HCT116 (cell line): ENCODE results near the gene KIAA1671. TPM values are rescaled to one million over a fixed set of nuclear protein-coding genes. Genes with fewer than 3 reads are reported as not detected.

ENCODE experiments used
- ATAC-seq: fragments of 200-7000 bp; cut with Tn5 transposase; 2 replicates; pipeline ENCODE4 v1.9.1; 2020; ENCODE audit warnings: mild to moderate bottlenecking, moderate library complexity
- BruUV-seq: library from RNA; stranded (reverse); fragments of 400-500 nt; replicated peaks from 2 replicates; lab custom pipeline; 2021; lab: Mats Ljungman, UMichigan
- CTCF ChIA-PET: fragments of 300-600 bp; sonication (Branson Sonifier 250); formaldehyde crosslinking; loops from one replicate; lab custom pipeline; 2021; ENCODE audit warnings: antibody characterized with exemption; lab: Charles Lee
- POLR2A ChIA-PET: fragments of 300-600, 350-600 bp; sonication (Branson Sonifier 250); formaldehyde crosslinking; loops from one replicate; lab custom pipeline; 2021; ENCODE audit warnings: antibody characterized with exemption; lab: Charles Lee
- RAD21 ChIA-PET, 2 experiments: fragments of 300-600 bp; sonication (Branson Sonifier 250); formaldehyde crosslinking; loops; one replicate each; lab custom pipeline; 2023; ENCODE audit warnings: low total read pairs in 2 of 2; ENCODE audit not compliant: uncharacterized antibody in 2 of 2, unreplicated experiment in 2 of 2, low non-redundant PET in 1 of 2; lab: Charles Lee
- DNase-seq: peaks from one replicate; pipeline ENCODE4 v3.0.0-alpha.2; 2010; ENCODE audit warnings: low read depth, low spot score
- H2AFZ ChIP-seq: fragments of 200-600 bp; shearing (Covaris generic), sonication (generic); 2 replicates; pipeline ENCODE4 v1.6.1; 2017; ENCODE audit warnings: low read depth, mixed run types, mixed read lengths, antibody characterized with exemption, low read length; ENCODE audit not compliant: poor library complexity, severe bottlenecking
- H3K27ac ChIP-seq: 2 replicates; pipeline ENCODE4 v1.5.1; 2012; ENCODE audit warnings: low read depth, low read length
- H3K27me3 ChIP-seq: fragments of 200-600 bp; sonication (generic); 2 replicates; pipeline ENCODE4 v1.6.1; 2016; ENCODE audit warnings: mixed run types, low read length, mixed read lengths; ENCODE audit not compliant: insufficient read depth
- H3K36me3 ChIP-seq, 2 experiments: fragments of 200-500 bp in 1 of 2; fragments of 200-600 bp in 1 of 2; sonication (Bioruptor generic) in 1 of 2; sonication (generic) in 1 of 2; 2 replicates each; pipeline versions ENCODE4 v1.5.1 to v1.6.1; 2014 to 2016; ENCODE audit warnings: low read length in 2 of 2, inconsistent platforms in 1 of 2, mixed read lengths in 1 of 2, mixed run types in 1 of 2; ENCODE audit not compliant: insufficient read depth in 2 of 2, control insufficient read depth in 1 of 2
- H3K4me1 ChIP-seq, 2 experiments: fragments of 200-600 bp in 1 of 2; sonication (generic) in 1 of 2; 2 replicates each; pipeline versions ENCODE4 v1.5.1 to v1.6.1; 2012 to 2017; ENCODE audit warnings: low read length in 2 of 2, inconsistent platforms in 1 of 2, mild to moderate bottlenecking in 1 of 2, mixed read lengths in 1 of 2, mixed run types in 1 of 2, moderate library complexity in 1 of 2; ENCODE audit not compliant: insufficient read depth in 2 of 2, control insufficient read depth in 1 of 2
- H3K4me2 ChIP-seq: fragments of 200-600 bp; sonication (generic); 2 replicates; pipeline ENCODE4 v1.6.1; 2017; ENCODE audit warnings: mixed run types, low read length, mixed read lengths
- H3K4me3 ChIP-seq, 2 experiments: fragments of 200-600 bp in 1 of 2; sonication (generic) in 1 of 2; replicated peaks in 1 of 2; 2 replicates each; pipeline ENCODE4 v1.5.1; 2011 to 2016; ENCODE audit warnings: low read length in 2 of 2, control low read depth in 1 of 2, low read depth in 1 of 2, mild to moderate bottlenecking in 1 of 2, mixed read lengths in 1 of 2, mixed run types in 1 of 2
- H3K79me2 ChIP-seq: fragments of 200-600 bp; sonication (generic); 2 replicates; pipeline ENCODE4 v1.6.1; 2017; ENCODE audit warnings: mild to moderate bottlenecking, mixed run types, low read length, moderate library complexity, mixed read lengths; ENCODE audit not compliant: insufficient read depth
- H3K9ac ChIP-seq: fragments of 200-600 bp; sonication (generic); 2 replicates; pipeline ENCODE4 v1.6.1; 2016; ENCODE audit warnings: low read length, mixed read lengths
- H3K9me2 ChIP-seq: fragments of 200-600 bp; sonication (generic), shearing (Covaris generic); 2 replicates; pipeline ENCODE4 v1.6.1; 2017; ENCODE audit warnings: mixed run types, mild to moderate bottlenecking, moderate library complexity; ENCODE audit not compliant: insufficient read depth
- H3K9me3 ChIP-seq, 2 experiments: fragments of 200-500 bp in 1 of 2; fragments of 200-600 bp in 1 of 2; sonication (Bioruptor generic) in 1 of 2; sonication (generic) in 1 of 2; 2 replicates each; pipeline ENCODE4 v1.6.1; 2014 to 2017; ENCODE audit warnings: low read length in 2 of 2, mixed read lengths in 2 of 2, inconsistent platforms in 1 of 2, low read depth in 1 of 2, mild to moderate bottlenecking in 1 of 2, mixed run types in 1 of 2, moderate library complexity in 1 of 2; ENCODE audit not compliant: control insufficient read depth in 1 of 2, insufficient read depth in 1 of 2
- H4K20me1 ChIP-seq: fragments of 200-600 bp; sonication (generic), shearing (Covaris generic); 2 replicates; pipeline ENCODE4 v1.6.1; 2017; ENCODE audit warnings: mixed run types, mild to moderate bottlenecking, moderate library complexity; ENCODE audit not compliant: insufficient read depth
- ATF3 ChIP-seq: IDR thresholded peaks from 2 replicates; pipeline ENCODE4 v1.6.1; 2012
- EGR1 ChIP-seq: IDR thresholded peaks from 2 replicates; pipeline ENCODE4 v1.6.1; 2012; ENCODE audit warnings: low read depth
- EZH2phosphoT487 ChIP-seq: fragments of 200-600 bp; IDR thresholded peaks from 2 replicates; pipeline ENCODE4 v1.6.1; 2018; ENCODE audit warnings: antibody characterized with exemption, borderline replicate concordance
- MAX ChIP-seq: IDR thresholded peaks from 2 replicates; pipeline ENCODE4 v1.6.1; 2012
- POLR2A ChIP-seq: IDR thresholded peaks from 2 replicates; pipeline ENCODE4 v1.7.0; 2011; ENCODE audit warnings: borderline replicate concordance; ENCODE audit not compliant: insufficient read depth, insufficient read length; ENCODE audit errors: extremely low read depth
- POLR2AphosphoS5 ChIP-seq: IDR thresholded peaks from 2 replicates; pipeline ENCODE4 v1.6.1; 2011; ENCODE audit warnings: mild to moderate bottlenecking, low read depth, low read length, moderate library complexity
- SP1 ChIP-seq: IDR thresholded peaks from 2 replicates; pipeline ENCODE4 v1.6.1; 2012; ENCODE audit warnings: low read depth
- SRF ChIP-seq: IDR thresholded peaks from 2 replicates; pipeline ENCODE4 v1.6.1; 2012; ENCODE audit warnings: low read depth
- TCF7L2 ChIP-seq: IDR thresholded peaks from 2 replicates; pipeline ENCODE4 v1.7.0; 2011; ENCODE audit warnings: borderline replicate concordance, inconsistent platforms; ENCODE audit not compliant: insufficient read depth, insufficient read length; ENCODE audit errors: extremely low read depth
- YY1 ChIP-seq: IDR thresholded peaks from 2 replicates; pipeline ENCODE4 v1.6.1; 2011; ENCODE audit warnings: low read length, low read depth, moderate library complexity, mild to moderate bottlenecking; ENCODE audit not compliant: insufficient replicate concordance; ENCODE audit errors: extremely low read depth
- ZBTB33 ChIP-seq: IDR thresholded peaks from 2 replicates; pipeline ENCODE4 v1.6.1; 2011; ENCODE audit warnings: mild to moderate bottlenecking, low read length, moderate library complexity; ENCODE audit not compliant: insufficient replicate concordance; ENCODE audit errors: extremely low read depth
- ZNF274 ChIP-seq: fragments of 200-500 bp; sonication (Bioruptor generic); IDR thresholded peaks from 2 replicates; pipeline ENCODE4 v1.6.1; 2014; ENCODE audit warnings: mild to moderate bottlenecking, low read depth, low read length, inconsistent platforms
- intact Hi-C: fragments of 100-400 bp; cut with micrococcal nuclease; formaldehyde crosslinking; loops from 2 replicates; pipeline ENCODE4 v1.10.0; 2022
- total RNA-seq: library from RNA; stranded (reverse); gene quantifications from one replicate; pipeline ENCODE4 v1.2.1, GENCODE V29; 2021; ENCODE audit not compliant: unreplicated experiment
- TF ChIP-seq, protein P1 (sequence below), 3 experiments: fragments of 200-600 bp in 1 of 3; sonication (generic) in 1 of 3; IDR thresholded peaks in 2 of 3; conservative IDR thresholded peaks in 1 of 3; 2 replicates each; pipeline ENCODE4 v1.5.1; 2012 to 2017; ENCODE audit warnings: low read depth in 2 of 3, low read length in 2 of 3, antibody characterized with exemption in 1 of 3, borderline replicate concordance in 1 of 3, control low read depth in 1 of 3, mild to moderate bottlenecking in 1 of 3, mixed read lengths in 1 of 3, mixed run types in 1 of 3, moderate library complexity in 1 of 3; ENCODE audit not compliant: insufficient read depth in 1 of 3

KIAA1671 gene
- total RNA-seq, 1 experiment from 2014 or later = 36.8 TPM

GRCh38 chr22:25146307-25146706 is 193.8 kb downstream of the KIAA1671 start:
- H3K4me1 ChIP-seq = no peaks in the 10 kb centered on the region
- no peak overlapping the region for H3K9ac ChIP-seq
- H3K9me3 ChIP-seq = no peaks in the 10 kb centered on the region
- RAD21 ChIA-PET = no interaction called here
- TF ChIP-seq ZBTB33 (no peak), SRF (no peak)
- TF ChIP-seq, all 23 proteins: peak for 0
- DNase-seq (no peak), ATAC-seq (no peak)
- Histone ChIP-seq H3K79me2 (no peaks in the 10 kb centered on the region; the same call in 1 of the 2 replicates), H3K36me3 (no peaks in the 10 kb centered on the region), H3K27me3 (no peaks in the 10 kb centered on the region), H3K4me3 (no peak overlapping the region), H3K4me2 (no peak overlapping the region), H3K27ac (no peak overlapping the region), H2AFZ (no peak overlapping the region), H4K20me1 (no peaks in the 10 kb centered on the region), H3K9me2 (no peaks in the 10 kb centered on the region)
- ChIA-PET POLR2A (no interaction called here), CTCF (no interaction called here)
- BruUV-seq = no TSS peak
- intact Hi-C loops = loop anchor here (1.0 kb wide), 1 partner anchor 12 kb away; no protein-coding TSS in a partner anchor

DNA sequence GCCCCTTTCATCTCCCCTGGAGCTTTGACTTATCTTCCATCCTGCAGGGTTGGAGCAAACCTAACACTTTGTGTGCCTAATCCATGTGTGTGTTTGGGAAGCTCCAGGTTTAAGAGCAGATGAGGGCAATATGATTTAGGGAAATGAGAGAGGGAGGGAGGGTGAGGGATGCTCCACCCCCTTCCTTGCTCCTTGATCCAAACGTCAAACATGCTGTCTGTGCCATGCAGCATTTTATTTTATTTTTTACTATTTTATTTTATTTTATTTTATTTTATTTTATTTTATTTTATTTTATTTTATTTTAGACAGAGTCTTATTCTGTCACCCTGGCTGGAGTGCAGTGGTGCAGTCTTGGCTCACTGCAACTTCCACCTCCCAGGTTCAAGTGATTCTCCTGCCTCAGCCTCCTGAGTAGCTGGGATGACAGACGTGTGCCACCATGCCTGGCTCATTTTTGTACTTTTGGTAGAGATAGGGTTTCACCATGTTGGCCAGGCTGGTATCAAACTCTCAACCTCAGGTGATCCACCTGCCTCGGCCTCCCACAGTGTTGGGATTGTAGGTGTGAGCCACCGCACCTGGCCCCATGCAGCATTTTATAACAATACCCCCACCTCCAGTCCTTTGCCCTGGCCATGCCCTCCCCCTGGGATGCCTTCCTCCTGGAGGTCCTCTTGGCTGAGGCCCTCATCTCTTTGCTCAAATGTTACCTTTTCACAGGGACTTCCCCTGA is 194.6 kb downstream of the KIAA1671 start:
- H4K20me1 ChIP-seq = no peaks in the 10 kb centered on the region
- no TSS peak for BruUV-seq
- DNase-seq (no peak), ATAC-seq (no peak)
- no peaks in the 10 kb centered on the region; the same call in 1 of the 2 replicates for H3K79me2 ChIP-seq
- RAD21 ChIA-PET = no interaction called here
- POLR2A ChIA-PET = no interaction called here
- CTCF ChIA-PET = no interaction called here
- H3K9me2 ChIP-seq = no peaks in the 10 kb centered on the region
- no peak overlapping the region for H2AFZ ChIP-seq
- H3K27me3 ChIP-seq = no peaks in the 10 kb centered on the region
- H3K36me3 ChIP-seq = no peaks in the 10 kb centered on the region
- no peaks in the 10 kb centered on the region for H3K4me1 ChIP-seq
- no peak overlapping the region for H3K4me3 ChIP-seq
- H3K9ac ChIP-seq = no peak overlapping the region
- intact Hi-C loops = loop anchor here (1.0 kb wide), 1 partner anchor 13 kb away; no protein-coding TSS in a partner anchor
- H3K9me3 ChIP-seq = no peaks in the 10 kb centered on the region
- no peak overlapping the region for H3K4me2 ChIP-seq
- H3K27ac ChIP-seq = no peak overlapping the region
- TF ChIP-seq YY1 (no peak), POLR2A (no peak), MAX (no peak), TCF7L2 (no peak), ZNF274 (no peak), SP1 (no peak), ATF3 (no peak), POLR2AphosphoS5 (no peak), EZH2phosphoT487 (no peak), EGR1 (no peak)
- TF ChIP-seq, protein P1, sequence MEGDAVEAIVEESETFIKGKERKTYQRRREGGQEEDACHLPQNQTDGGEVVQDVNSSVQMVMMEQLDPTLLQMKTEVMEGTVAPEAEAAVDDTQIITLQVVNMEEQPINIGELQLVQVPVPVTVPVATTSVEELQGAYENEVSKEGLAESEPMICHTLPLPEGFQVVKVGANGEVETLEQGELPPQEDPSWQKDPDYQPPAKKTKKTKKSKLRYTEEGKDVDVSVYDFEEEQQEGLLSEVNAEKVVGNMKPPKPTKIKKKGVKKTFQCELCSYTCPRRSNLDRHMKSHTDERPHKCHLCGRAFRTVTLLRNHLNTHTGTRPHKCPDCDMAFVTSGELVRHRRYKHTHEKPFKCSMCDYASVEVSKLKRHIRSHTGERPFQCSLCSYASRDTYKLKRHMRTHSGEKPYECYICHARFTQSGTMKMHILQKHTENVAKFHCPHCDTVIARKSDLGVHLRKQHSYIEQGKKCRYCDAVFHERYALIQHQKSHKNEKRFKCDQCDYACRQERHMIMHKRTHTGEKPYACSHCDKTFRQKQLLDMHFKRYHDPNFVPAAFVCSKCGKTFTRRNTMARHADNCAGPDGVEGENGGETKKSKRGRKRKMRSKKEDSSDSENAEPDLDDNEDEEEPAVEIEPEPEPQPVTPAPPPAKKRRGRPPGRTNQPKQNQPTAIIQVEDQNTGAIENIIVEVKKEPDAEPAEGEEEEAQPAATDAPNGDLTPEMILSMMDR (IDR thresholded peaks at IDR 0.05 in 2 of 3, conservative IDR thresholded peaks at IDR 0.05 in 1 of 3; ENCODE audit: borderline replicate concordance in 1 of 3, insufficient read depth in 1 of 3, low read depth in 2 of 3, low read length in 2 of 3) = no peak
